AG04450 (cell line): ENCODE data around the gene PPP4C. TPM values are rescaled to one million over a fixed set of nuclear protein-coding genes. Genes with fewer than 3 reads are reported as not detected.
A peak's percentile ranks its signal among the peaks of the same experiment; 100 is the strongest.

Experiments used
- CTCF ChIA-PET: fragments of 300-600, 350-600 bp; formaldehyde crosslinking; extraction: SDS; loops from one replicate; lab custom pipeline; 2022; ENCODE audit warnings: antibody characterized with exemption, inconsistent platforms; lab: Charles Lee
- POLR2A ChIA-PET: fragments of 350-600 bp; formaldehyde crosslinking; extraction: SDS; loops from one replicate; lab custom pipeline; 2021; ENCODE audit warnings: antibody characterized with exemption, inconsistent platforms; lab: Yijun Ruan, JAX
- DNase-seq: peaks from one replicate; pipeline ENCODE4 v3.0.0-alpha.2; 2011; ENCODE audit warnings: low read depth, low spot score
- H3K27ac ChIP-seq: one replicate; pipeline ENCODE4 v1.5.1; 2012; ENCODE audit warnings: low read depth, low read length, control low read depth
- H3K27me3 ChIP-seq: one replicate; pipeline ENCODE4 v1.6.0; 2012; ENCODE audit warnings: low read length; ENCODE audit not compliant: control insufficient read depth, insufficient read depth
- H3K4me3 ChIP-seq: 2 replicates; pipeline ENCODE4 v1.5.1; 2011; ENCODE audit warnings: mild to moderate bottlenecking, low read depth, low read length, control low read depth
- H3K9me3 ChIP-seq: 2 replicates; pipeline ENCODE4 v1.5.1; 2012; ENCODE audit warnings: low read length; ENCODE audit not compliant: control insufficient read depth, insufficient read depth
- CTCF ChIP-seq: IDR thresholded peaks from 2 replicates; pipeline ENCODE4 v1.5.1; 2011; ENCODE audit warnings: low read depth, low read length, control low read depth, inconsistent platforms
- polyA plus RNA-seq: library from polyadenylated mRNA; depleted of rRNA; stranded (reverse); fragments of >200 nt; gene quantifications from 2 replicates; pipeline ENCODE4 v1.2.3, GENCODE V29; 2011

Gene PPP4C
- polyA plus RNA-seq, 1 experiment, result 112 TPM

DNA sequence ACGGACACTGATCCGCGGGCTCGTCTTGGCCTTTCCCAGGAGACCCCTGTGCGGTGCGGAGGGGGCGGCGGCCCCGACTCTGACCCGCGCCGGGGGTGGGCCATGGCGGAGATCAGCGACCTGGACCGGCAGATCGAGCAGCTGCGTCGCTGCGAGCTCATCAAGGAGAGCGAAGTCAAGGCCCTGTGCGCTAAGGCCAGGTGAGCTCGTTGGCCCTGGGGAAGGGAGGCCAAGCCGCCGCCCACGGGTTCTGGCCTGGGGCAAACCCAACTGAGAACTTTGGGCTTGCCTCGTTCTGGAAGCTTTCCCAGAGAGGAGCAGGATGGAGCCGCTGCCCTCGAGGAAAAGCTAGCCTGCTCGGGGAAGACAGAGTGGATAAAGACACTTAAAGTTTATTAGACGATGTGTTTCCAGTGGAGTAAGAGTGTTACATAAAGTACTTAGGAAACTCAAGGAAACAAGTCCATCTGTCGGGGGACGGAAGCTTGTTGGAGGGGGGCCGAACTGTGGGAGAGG, 540 bp downstream of the PPP4C start:
- Histone ChIP-seq H3K27ac (peak overlapping the region; percentile 75), H3K9me3 (peaks cover 3% of the 10 kb centered on the region; the same call in 1 of the 2 replicates), H3K27me3 (no peaks in the 10 kb centered on the region), H3K4me3 (peak overlapping the region; percentile 99)
- no peak for TF ChIP-seq CTCF
- DNase-seq, result no peak
- ChIA-PET POLR2A (interaction anchor here (0.6 to 4.7 kb wide), 2 partner anchors 10 to 15 kb away, joined by 3 to 24 read pairs; partner anchors contain the start of genes ALDOA and TBX6), CTCF (interaction anchor here (1.0 kb wide), 1 partner anchor 10 kb away, joined by 3 read pairs; no protein-coding TSS in a partner anchor)

GRCh38 chr16:30077656-30078055, 1.9 kb downstream of the PPP4C start:
- no peak for TF ChIP-seq CTCF
- DNase-seq, result no peak
- POLR2A ChIA-PET, result interaction anchor here (4.7 kb wide), 1 partner anchor 12 kb away, joined by 24 read pairs; the partner anchor contains the start of gene ALDOA
- Histone ChIP-seq H3K27ac (peak overlapping the region; percentile 47), H3K4me3 (peak overlapping the region; percentile 99), H3K9me3 (peaks cover 3% of the 10 kb centered on the region; the same call in 1 of the 2 replicates), H3K27me3 (no peaks in the 10 kb centered on the region)
- CTCF ChIA-PET, result interaction anchor here (3.0 kb wide), 1 partner anchor 14 kb away, joined by 12 read pairs; the partner anchor contains the start of gene TBX6

DNA sequence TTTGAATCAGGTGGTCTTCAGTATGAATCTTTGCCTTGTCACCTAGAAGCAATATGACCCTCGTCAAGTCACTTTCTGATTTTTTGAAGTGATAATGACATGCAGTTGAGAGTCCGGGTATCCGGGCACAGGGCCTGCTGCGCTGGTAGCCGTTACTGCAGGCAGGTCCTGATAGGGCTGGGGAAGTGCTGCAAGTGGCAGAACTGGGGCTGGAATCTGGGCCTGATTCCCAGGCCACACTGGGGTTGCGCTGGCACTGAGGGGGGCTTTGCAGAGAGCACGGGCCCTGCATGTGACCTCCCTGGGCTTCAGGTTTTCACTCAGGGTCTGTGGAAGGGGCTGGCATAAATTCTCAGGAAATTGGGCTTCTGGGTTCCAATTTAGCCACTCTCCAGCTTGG, 3.0 kb downstream of the PPP4C start:
- Histone ChIP-seq H3K27me3 (no peaks in the 10 kb centered on the region), H3K9me3 (peaks cover 3% of the 10 kb centered on the region; the same call in 1 of the 2 replicates), H3K27ac (peak overlapping the region; percentile 11), H3K4me3 (no peak overlapping the region)
- POLR2A ChIA-PET, result interaction anchor here (0.6 to 4.7 kb wide), 2 partner anchors 13 to 62 kb away, joined by 3 to 24 read pairs; partner anchors contain the start of gene ALDOA
- no peak for DNase-seq
- no peak for TF ChIP-seq CTCF
- CTCF ChIA-PET, result interaction anchor here (0.6 to 3.0 kb wide), 2 partner anchors 13 to 34 kb away, joined by 3 to 12 read pairs; partner anchors contain the start of gene TBX6

- Histone ChIP-seq H3K27ac (no peak overlapping the region), H3K9me3 (peaks cover 3% of the 10 kb centered on the region; the same call in 1 of the 2 replicates), H3K4me3 (no peak overlapping the region), H3K27me3 (no peaks in the 10 kb centered on the region)
- POLR2A ChIA-PET, result interaction anchor here (0.7 to 4.7 kb wide), 2 partner anchors 14 to 27 kb away, joined by 4 to 24 read pairs; partner anchors contain the start of gene ALDOA
- no peak for DNase-seq
- CTCF ChIA-PET, result interaction anchor here (3.0 kb wide), 1 partner anchor 12 kb away, joined by 12 read pairs; the partner anchor contains the start of gene TBX6
- TF ChIP-seq CTCF, result no peak
Measured at GRCh38 chr16:30079480-30079879, 3.7 kb downstream of the PPP4C start.
